Activated B cell treated with CpG ODN at 0.5 μM for 24 hours (primary cell): ENCODE results near the gene FRYL. TPM values are rescaled to one million over a fixed set of nuclear protein-coding genes. Genes with fewer than 3 reads are reported as not detected.

Experiments
- ATAC-seq: fragments of 200-7000 bp; cut with Tn5 transposase; one replicate; pipeline ENCODE4 v1.10.0; 2021; ENCODE audit warnings: low read depth, mild to moderate bottlenecking, moderate library complexity
- CTCF ChIA-PET: fragments of 350-600 bp; sonication (Branson Sonifier 250); formaldehyde crosslinking; loops from one replicate; lab custom pipeline; 2021; ENCODE audit warnings: antibody characterized with exemption; lab: Charles Lee
- POLR2A ChIA-PET: fragments of 350-600 bp; sonication (Branson Sonifier 250); formaldehyde crosslinking; loops from one replicate; lab custom pipeline; 2021; ENCODE audit warnings: antibody characterized with exemption; lab: Charles Lee
- DNase-seq: peaks from one replicate; pipeline ENCODE4 v3.0.0; 2022
- H3K27ac Mint-ChIP-seq: one replicate; pipeline ENCODE4 v1.8.0; 2020; ENCODE audit warnings: mixed read lengths
- H3K27me3 Mint-ChIP-seq: one replicate; pipeline ENCODE4 v1.8.0; 2021; ENCODE audit warnings: mixed read lengths
- H3K36me3 Mint-ChIP-seq: one replicate; pipeline ENCODE4 v1.8.0; 2021; ENCODE audit warnings: low read depth, mixed read lengths
- H3K4me1 Mint-ChIP-seq: one replicate; pipeline ENCODE4 v1.8.0; 2021; ENCODE audit warnings: mixed read lengths
- H3K4me3 Mint-ChIP-seq: one replicate; pipeline ENCODE4 v1.8.0; 2020; ENCODE audit warnings: mild to moderate bottlenecking, mixed read lengths
- H3K9me3 Mint-ChIP-seq: one replicate; pipeline ENCODE4 v1.8.0; 2020; ENCODE audit warnings: mixed read lengths
- CTCF ChIP-seq: fragments of 200-600 bp; IDR thresholded peaks from one replicate; pipeline ENCODE4 v1.8.0; 2022; ENCODE audit warnings: antibody characterized with exemption, mild to moderate bottlenecking
- intact Hi-C: fragments of 100-400 bp; cut with micrococcal nuclease; formaldehyde crosslinking; loops from one replicate; pipeline ENCODE4 v1.15.1; 2024
- total RNA-seq: library from RNA; stranded (reverse); gene quantifications from 2 replicates; pipeline ENCODE4 v1.2.3, GENCODE V29; 2022

Gene FRYL
- total RNA-seq, 1 donor from 2014 or later = 91.5 TPM

GRCh38 chr4:48490680-48491513 lies 289.2 kb downstream of the FRYL start:
- DNase-seq (peak; percentile 25), ATAC-seq (peak; percentile 54)

GRCh38 chr4:48490012-48490679 lies 289.9 kb downstream of the FRYL start, which contains the start of gene ZAR1:
Gene ZAR1, plus strand, starts transcription at chr4:48490252. Its CDS starts 40 bp downstream, at chr4:48490292.
- DNase-seq = peak; percentile 21
- TF ChIP-seq CTCF = no peak
- H3K27me3 Mint-ChIP-seq = peaks cover 36% of the 10 kb centered on the region
- ChIA-PET POLR2A (no interaction called here), CTCF (no interaction called here)
- intact Hi-C loops = no loop called here
- peak; percentile 28 for ATAC-seq
- no peak within 1 kb of the TSS for H3K27ac Mint-ChIP-seq
- peak within 1 kb of the TSS; percentile 70 for H3K4me3 Mint-ChIP-seq
- H3K9me3 Mint-ChIP-seq = no peaks in the 10 kb centered on the region
- H3K36me3 Mint-ChIP-seq = no peaks in the 10 kb centered on the region
- peaks cover 6% of the 10 kb centered on the region for H3K4me1 Mint-ChIP-seq

More at GRCh38 chr4:48490680-48491513, 289.2 kb downstream of the FRYL start:
- ChIA-PET CTCF (no interaction called here), POLR2A (no interaction called here)
- intact Hi-C loops = no loop called here
- no peak overlapping the region for H3K27ac Mint-ChIP-seq
- H3K4me3 Mint-ChIP-seq = peak overlapping the region; percentile 35
- H3K27me3 Mint-ChIP-seq = peaks cover 33% of the 10 kb centered on the region
- no peaks in the 10 kb centered on the region for H3K36me3 Mint-ChIP-seq
- TF ChIP-seq CTCF = no peak
- no peaks in the 10 kb centered on the region for H3K9me3 Mint-ChIP-seq
- peaks cover 6% of the 10 kb centered on the region for H3K4me1 Mint-ChIP-seq

- Mint-ChIP-seq H3K36me3 (no peaks in the 10 kb centered on the region), H3K27me3 (peaks cover 41% of the 10 kb centered on the region), H3K4me3 (no peak overlapping the region), H3K9me3 (no peaks in the 10 kb centered on the region), H3K27ac (no peak overlapping the region), H3K4me1 (peaks cover 8% of the 10 kb centered on the region)
- TF ChIP-seq CTCF = no peak
- ATAC-seq = no peak
- POLR2A ChIA-PET = no interaction called here
- intact Hi-C loops = no loop called here
- DNase-seq = no peak
- CTCF ChIA-PET = no interaction called here
These were observed 290.4 kb downstream of the FRYL start for GRCh38 chr4:48489683-48490011.

GRCh38 chr4:48484494-48485168 lies 295.4 kb downstream of the FRYL start:
- DNase-seq (no peak), ATAC-seq (no peak)
- peaks cover 22% of the 10 kb centered on the region for H3K4me1 Mint-ChIP-seq
- H3K36me3 Mint-ChIP-seq = no peaks in the 10 kb centered on the region
- TF ChIP-seq CTCF = no peak
- no peak overlapping the region for H3K27ac Mint-ChIP-seq
- H3K27me3 Mint-ChIP-seq = peaks cover 67% of the 10 kb centered on the region
- peak overlapping the region; percentile 77 for H3K4me3 Mint-ChIP-seq
- ChIA-PET CTCF (interaction anchor here (0.6 kb wide), 1 partner anchor 15 kb away, joined by 3 read pairs; no protein-coding TSS in a partner anchor), POLR2A (interaction anchor here (0.6 kb wide), 1 partner anchor 8 kb away, joined by 3 read pairs; no protein-coding TSS in a partner anchor)
- intact Hi-C loops = no loop called here
- no peaks in the 10 kb centered on the region for H3K9me3 Mint-ChIP-seq
